GM11168 (cell line): ENCODE measurements around the gene CYP2A7.
"Not testable (repeated sequence)": the region's sequence is repeated elsewhere in the genome, so short reads cannot be mapped to it uniquely, and the experiment has no call there.

ENCODE experiments used
- in situ Hi-C: fragments of 300-500 bp; cut with MboI; formaldehyde crosslinking; loops from one replicate; pipeline ENCODE4 v1.12.0; 2022; ENCODE audit warnings: low sequenced_read_pairs; ENCODE audit not compliant: unreplicated experiment

CYP2A7 gene

DNA sequence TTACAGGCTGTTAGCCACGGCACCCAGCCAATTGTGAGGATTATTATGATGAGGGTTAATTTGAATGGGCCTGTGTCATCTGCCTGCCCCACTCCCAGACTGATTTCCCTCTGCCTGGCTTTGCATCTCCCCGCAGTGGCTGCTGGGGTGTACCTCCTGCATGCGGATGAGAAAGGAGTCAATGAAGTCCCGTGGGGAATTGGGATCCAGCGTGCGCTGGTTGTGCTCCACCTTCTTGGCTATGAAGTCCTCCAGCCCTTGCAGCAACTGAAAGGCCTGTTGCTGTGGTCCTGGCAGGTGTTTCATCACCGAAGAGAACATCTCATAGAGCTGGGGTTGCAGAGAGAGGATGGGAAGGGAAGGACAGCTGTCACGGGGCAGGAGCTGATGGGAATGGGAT lies 35.3 kb downstream of the CYP2A7 start:
- in situ Hi-C loops: loop anchor here (5.0 kb wide), 1 partner anchor 36 kb away; the partner anchor contains the start of gene CYP2A7

GRCh38 chr19:40843653-40844052 lies 38.4 kb downstream of the CYP2A7 start:
- in situ Hi-C loops: not testable (repeated sequence)

GRCh38 chr19:40842997-40843652 lies 38.9 kb downstream of the CYP2A7 start:
- in situ Hi-C loops: not testable (repeated sequence)

DNA sequence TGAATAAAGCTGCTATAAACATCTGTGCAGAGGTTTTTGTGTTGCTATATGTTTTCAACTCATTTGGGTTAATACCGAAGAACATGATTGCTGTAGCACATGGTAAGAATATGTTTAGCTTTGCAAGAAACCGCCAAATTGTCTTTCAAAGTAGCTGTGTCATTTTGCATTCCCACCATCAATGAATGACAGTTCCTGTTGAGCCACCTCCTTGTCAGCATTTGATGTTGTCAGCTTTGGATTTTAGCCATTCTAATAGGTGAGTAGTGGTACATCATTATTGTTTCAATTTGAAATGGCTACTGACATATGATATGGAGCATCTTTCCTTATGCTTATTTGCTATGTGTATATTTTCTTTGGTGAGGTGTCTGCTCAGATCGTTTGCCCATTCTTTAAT lies 40.0 kb downstream of the CYP2A7 start:
- in situ Hi-C loops: not testable (repeated sequence)

GRCh38 chr19:40838477-40838876 lies 43.6 kb downstream of the CYP2A7 start:
- in situ Hi-C loops: not testable (repeated sequence)

GRCh38 chr19:40836754-40837429 lies 45.1 kb downstream of the CYP2A7 start:
- in situ Hi-C loops: no loop called here

GRCh38 chr19:40833728-40834533 lies 48.1 kb downstream of the CYP2A7 start:
- in situ Hi-C loops: not testable (repeated sequence)

DNA sequence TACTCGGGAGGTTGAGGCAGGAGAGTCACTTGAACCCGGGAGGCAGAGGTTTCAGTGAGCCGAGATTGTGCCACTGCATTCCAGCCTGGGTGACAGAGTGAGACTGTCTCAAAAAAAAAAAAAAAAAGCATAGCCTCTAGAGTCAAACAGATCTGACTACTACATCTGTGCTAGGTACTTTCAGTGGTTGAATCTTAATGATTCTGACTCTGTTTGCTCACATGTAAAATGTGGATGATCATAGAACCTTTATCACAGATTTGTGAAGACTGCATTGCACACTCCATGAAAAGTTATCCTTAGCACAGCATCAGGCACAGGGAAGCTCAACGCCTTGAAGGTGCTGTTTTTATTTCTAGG lies 49.6 kb downstream of the CYP2A7 start:
- in situ Hi-C loops: not testable (repeated sequence)

DNA sequence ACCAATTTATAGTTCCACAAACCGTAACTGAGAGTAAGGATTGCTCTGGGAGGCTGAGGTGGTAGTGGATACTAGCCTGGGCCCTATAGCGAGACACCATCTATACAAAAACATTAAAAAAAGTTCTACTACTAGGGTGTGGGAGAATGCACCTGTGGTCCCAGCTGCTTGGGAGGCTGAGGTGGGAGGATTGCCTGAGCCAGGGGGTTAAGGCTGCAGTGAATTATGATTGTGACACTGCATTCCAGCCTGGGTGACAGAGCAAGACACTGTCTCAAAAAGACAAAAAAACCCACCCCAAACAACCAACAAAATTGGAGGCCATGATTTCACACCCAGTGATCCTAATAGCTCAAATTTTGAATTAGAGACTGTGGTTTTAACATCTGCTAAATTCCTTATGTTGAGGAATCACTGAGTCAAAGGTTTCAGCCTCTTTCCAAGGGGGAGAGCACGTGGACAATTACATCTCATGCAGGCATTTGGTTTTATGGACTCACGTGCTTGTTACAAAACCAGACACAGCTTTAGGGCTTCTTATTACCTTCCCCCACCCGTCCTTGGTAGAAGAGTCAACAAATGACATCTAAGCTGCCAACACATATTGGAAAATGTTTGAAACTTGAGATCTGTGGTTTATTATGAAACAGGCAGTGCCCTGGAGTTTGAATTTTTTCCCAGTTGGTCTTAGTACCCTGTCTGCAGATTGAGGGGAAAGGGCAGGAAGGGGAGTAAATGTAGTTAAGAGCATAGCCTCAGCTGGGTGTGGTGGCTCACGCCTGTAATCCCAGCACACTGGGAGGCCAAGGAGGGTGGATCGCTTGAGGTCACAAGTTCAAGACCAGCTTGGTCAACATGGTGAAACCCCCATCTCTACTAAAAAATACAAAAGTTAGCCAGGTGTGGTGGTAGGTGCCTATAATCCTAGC lies 50.3 kb downstream of the CYP2A7 start:
- in situ Hi-C loops: no loop called here

DNA sequence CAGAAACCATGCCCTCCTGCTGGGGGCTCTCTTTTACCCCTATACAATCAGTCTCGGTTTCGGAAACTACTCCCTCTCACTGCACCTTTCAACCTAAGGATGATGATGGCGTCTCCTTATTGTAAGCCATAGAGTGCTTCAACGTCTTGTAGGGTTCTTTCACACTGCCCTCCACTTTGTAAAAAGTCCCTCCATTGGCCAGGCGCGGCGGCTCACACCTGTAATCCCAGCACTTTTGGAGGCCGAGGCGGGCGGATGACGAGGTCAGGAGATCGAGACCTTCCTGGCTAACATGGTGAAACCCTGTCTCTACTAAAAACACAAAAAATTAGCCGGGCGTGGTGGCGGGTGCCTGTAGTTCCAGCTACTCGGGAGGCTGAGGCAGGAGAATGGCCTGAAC lies 51.3 kb downstream of the CYP2A7 start:
- in situ Hi-C loops: not testable (repeated sequence)

DNA sequence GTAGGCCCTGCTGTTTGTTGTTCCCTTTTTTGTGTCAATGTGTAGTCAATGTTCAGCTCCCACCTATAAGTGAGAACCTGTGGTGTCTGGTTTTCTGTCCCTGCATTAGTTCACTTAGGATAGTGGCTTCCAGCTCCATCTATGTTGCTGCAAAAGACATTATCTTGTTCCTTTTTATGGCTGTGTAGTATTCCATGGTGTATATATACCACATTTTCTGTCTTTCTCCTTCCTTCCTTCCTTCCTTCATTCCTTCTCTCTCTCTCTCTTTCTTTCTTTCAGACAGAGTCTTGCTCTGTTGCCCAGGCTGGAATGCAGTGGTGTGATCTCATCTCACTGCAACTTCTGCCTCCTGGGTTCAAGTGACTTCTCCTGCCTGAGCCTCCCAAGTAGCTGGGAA lies 52.8 kb downstream of the CYP2A7 start:
- in situ Hi-C loops: loop anchor here (5.0 kb wide), 1 partner anchor 293 kb away; no protein-coding TSS in a partner anchor

DNA sequence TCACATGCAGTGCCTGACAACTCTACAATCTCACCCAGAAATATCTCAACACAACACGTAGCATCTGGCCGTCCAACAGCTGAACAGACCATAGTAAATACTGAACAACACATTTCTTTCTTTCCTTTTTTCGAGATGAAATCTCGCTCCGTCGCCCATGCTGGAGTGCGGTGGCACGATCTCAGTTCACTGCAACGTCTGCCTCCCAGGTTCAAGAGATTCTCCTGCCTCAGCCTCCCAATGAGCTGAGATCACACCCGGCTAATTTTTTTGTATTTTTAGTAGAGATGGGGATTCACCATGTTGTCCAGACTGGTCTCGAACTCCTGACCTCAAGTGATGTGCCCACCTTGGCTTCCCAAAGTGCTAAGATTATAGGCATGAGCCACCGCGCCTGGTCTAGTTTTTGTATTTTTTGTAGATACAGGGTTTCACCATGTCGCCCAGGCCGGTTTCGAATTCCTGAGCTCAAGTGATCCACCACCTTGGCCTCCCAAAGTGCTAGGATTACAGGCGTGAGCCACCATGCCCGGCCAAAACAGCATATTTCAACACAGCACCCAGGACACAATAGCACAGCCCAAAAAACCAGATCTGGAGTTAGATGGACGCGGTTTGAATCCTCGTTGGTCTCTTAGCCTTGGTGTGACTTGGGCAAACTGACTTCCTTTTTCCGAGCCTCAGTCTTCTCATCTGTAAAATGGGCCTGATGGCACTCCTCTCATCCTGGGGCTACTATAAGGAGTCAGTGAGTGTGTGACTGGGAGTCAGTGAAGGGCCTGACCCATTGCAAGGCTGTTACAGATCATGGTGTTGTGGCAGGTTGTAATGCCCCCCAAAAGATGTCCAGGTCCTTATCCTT lies 54.4 kb downstream of the CYP2A7 start:
- in situ Hi-C loops: loop anchor here (5.0 kb wide), 1 partner anchor 295 kb away; no protein-coding TSS in a partner anchor

- in situ Hi-C loops: loop anchor here (5.0 kb wide), 1 partner anchor 295 kb away; no protein-coding TSS in a partner anchor
Observed at GRCh38 chr19:40826699-40827385, 55.2 kb downstream of the CYP2A7 start.

- in situ Hi-C loops: loop anchor here (5.0 kb wide), 1 partner anchor 296 kb away; no protein-coding TSS in a partner anchor
Observed at GRCh38 chr19:40826312-40826698, 55.7 kb downstream of the CYP2A7 start.

DNA sequence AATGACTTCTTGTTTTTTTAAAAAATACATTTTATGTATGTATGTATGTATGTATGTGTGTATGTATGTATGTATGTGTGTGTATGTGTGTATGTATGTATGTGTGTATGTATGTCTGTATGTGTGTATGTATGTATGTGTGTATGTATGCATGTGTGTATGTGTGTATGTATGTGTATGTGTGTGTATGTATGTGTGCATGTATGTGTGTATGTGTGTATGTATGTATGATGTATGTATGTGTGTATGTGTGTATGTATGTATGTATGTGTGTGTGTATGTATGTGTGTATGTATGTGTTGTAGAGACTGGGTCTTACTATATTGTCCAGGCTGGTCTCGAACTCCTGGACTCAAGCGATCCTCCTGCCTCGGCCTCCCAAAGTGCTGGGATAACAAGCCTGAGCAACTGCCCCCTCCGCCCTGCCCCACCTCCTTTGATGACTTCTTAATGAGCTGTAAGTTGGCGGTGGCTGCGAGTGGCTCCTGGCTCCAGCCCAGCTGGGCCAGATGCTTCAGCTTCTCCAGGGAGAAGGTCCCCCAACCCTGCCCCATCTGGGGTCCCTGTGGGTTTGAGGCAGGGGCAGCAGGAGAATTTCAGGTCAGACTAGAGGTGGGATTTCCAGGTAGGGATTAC lies 56.5 kb downstream of the CYP2A7 start:
- in situ Hi-C loops: loop anchor here (5.0 kb wide), 1 partner anchor 297 kb away; no protein-coding TSS in a partner anchor
